Measurements from ENCODE around the gene TMEM44. TPM values are rescaled to one million over a fixed set of nuclear protein-coding genes. Genes with fewer than 3 reads are reported as not detected.

The TMEM44 gene
- total and polyA plus RNA-seq, 9 of the 15 experiments (the other 6 are each of a cell fraction or from before 2014, with no cell fraction given): 0.53 to 18.1 (median 11.3) TPM

DNA sequence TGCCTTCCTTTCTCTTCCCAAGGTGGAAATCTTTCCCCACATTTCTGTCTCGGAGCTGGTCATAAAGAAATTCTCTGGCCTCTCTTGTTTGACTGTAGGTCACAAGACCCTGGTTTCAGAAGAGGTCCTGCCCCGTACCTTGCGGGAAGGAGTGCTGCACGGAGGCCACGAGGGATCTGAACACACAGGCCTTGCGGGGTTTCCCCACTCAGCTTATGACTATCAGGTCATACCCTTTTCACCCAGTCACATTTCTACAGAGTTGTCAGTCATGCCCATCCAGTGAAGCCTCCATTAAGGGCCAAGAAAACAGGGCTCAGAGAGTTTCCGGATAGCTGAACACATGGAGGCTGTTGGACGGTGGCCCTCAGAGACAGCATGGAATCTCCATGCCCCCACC lies 91.7 kb downstream of the TMEM44 start:
- Histone ChIP-seq H3K27ac (ENCODE audit: extremely low read depth, low read depth, low read length) (no peak overlapping the region), H3K4me3 (no peak overlapping the region), H3K9me1 (ENCODE audit: control insufficient read depth, insufficient read depth, low read length) (no peaks in the 10 kb centered on the region), H4K20me1 (replicated peaks; ENCODE audit: control insufficient read depth, insufficient read depth, low read length) (no peaks in the 10 kb centered on the region), H3K79me2 (ENCODE audit: control insufficient read depth, insufficient read depth, low read length) (no peaks in the 10 kb centered on the region), H3K9me3 (replicated peaks; ENCODE audit: control insufficient read depth, insufficient read depth, low read depth, low read length) (no peaks in the 10 kb centered on the region), H3K4me2 (ENCODE audit: insufficient read depth, low read length) (no peak overlapping the region), H2AFZ (ENCODE audit: low read depth, low read length) (no peak overlapping the region), H3K4me1 (replicated peaks in 1 of 2; ENCODE audit: control insufficient read depth in 2 of 2, insufficient read depth in 2 of 2, low read length in 2 of 2) (no peaks in the 10 kb centered on the region; a peak in 2 of 5 replicates), H3K27me3 (ENCODE audit: control insufficient read depth in 2 of 2, insufficient read depth in 2 of 2, low read length in 2 of 2) (no peaks in the 10 kb centered on the region), H3K9ac (ENCODE audit: insufficient read depth in 1 of 2, low read depth in 2 of 2, low read length in 2 of 2) (peak overlapping the region in 1 of 2 experiments; percentile 12; a peak in 1 of 4 replicates), H3K36me3 (ENCODE audit: control insufficient read depth, insufficient read depth, low read length) (no peaks in the 10 kb centered on the region)
- intact Hi-C loops (cut with micrococcal nuclease) (no loop called here), in situ Hi-C loops (cut with MboI) (no loop called here)
- 81% methylated on average over 8 of the region's 8 CpGs for WGBS (ENCODE audit: insufficient coverage, low coverage, missing lambda C conversion rate)
- POLR2A ChIA-PET: interaction anchor here (0.7 kb wide), 1 partner anchor 141 kb away, joined by 3 read pairs; no protein-coding TSS in a partner anchor
- FAIRE-seq (no peak), DNase-seq (ENCODE audit: extremely low read depth in 1 of 4, low spot score in 3 of 4) (no peak), ATAC-seq (no peak)
- no peak for TF ChIP-seq DACH1 (IDR thresholded peaks at IDR 0.05; ENCODE audit: partially characterized antibody)
- no peak for TF ChIP-seq MTA2 (IDR thresholded peaks at IDR 0.05; ENCODE audit: low read depth)
- TF ChIP-seq POLR2G (IDR thresholded peaks at IDR 0.05; ENCODE audit: low read depth, low read length): no peak
- no peak for TF ChIP-seq ZNF41 (CRISPR knock-in tag; conservative IDR thresholded peaks at IDR 0.05)
- no peak for TF ChIP-seq POLR2B (IDR thresholded peaks at IDR 0.05; ENCODE audit: low read depth, partially characterized antibody)
- TF ChIP-seq CREB1 (IDR thresholded peaks at IDR 0.05): no peak
- no peak for TF ChIP-seq CREB1 (CRISPR knock-in tag; IDR thresholded peaks at IDR 0.05)
- TF ChIP-seq RFX7 (CRISPR knock-in tag; IDR thresholded peaks at IDR 0.05): no peak
- TF ChIP-seq RNF2 (IDR thresholded peaks at IDR 0.05): no peak
- TF ChIP-seq CBX3 (IDR thresholded peaks at IDR 0.05; ENCODE audit: borderline replicate concordance in 1 of 2, low read length in 2 of 2): no peak
- TF ChIP-seq ZNF174 (CRISPR knock-in tag; IDR thresholded peaks at IDR 0.05): no peak
- no peak for TF ChIP-seq ZFP1 (CRISPR knock-in tag; IDR thresholded peaks at IDR 0.05)
- TF ChIP-seq ZEB2 (IDR thresholded peaks at IDR 0.05): no peak
- no peak for TF ChIP-seq HDAC8 (tag; IDR thresholded peaks at IDR 0.05)
- no peak for TF ChIP-seq CBX1 (IDR thresholded peaks at IDR 0.05; ENCODE audit: low read depth)
- TF ChIP-seq, protein P1, sequence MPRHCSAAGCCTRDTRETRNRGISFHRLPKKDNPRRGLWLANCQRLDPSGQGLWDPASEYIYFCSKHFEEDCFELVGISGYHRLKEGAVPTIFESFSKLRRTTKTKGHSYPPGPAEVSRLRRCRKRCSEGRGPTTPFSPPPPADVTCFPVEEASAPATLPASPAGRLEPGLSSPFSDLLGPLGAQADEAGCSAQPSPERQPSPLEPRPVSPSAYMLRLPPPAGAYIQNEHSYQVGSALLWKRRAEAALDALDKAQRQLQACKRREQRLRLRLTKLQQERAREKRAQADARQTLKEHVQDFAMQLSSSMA (CRISPR knock-in tag; IDR thresholded peaks at IDR 0.05): no peak
- TF ChIP-seq, protein P2, sequence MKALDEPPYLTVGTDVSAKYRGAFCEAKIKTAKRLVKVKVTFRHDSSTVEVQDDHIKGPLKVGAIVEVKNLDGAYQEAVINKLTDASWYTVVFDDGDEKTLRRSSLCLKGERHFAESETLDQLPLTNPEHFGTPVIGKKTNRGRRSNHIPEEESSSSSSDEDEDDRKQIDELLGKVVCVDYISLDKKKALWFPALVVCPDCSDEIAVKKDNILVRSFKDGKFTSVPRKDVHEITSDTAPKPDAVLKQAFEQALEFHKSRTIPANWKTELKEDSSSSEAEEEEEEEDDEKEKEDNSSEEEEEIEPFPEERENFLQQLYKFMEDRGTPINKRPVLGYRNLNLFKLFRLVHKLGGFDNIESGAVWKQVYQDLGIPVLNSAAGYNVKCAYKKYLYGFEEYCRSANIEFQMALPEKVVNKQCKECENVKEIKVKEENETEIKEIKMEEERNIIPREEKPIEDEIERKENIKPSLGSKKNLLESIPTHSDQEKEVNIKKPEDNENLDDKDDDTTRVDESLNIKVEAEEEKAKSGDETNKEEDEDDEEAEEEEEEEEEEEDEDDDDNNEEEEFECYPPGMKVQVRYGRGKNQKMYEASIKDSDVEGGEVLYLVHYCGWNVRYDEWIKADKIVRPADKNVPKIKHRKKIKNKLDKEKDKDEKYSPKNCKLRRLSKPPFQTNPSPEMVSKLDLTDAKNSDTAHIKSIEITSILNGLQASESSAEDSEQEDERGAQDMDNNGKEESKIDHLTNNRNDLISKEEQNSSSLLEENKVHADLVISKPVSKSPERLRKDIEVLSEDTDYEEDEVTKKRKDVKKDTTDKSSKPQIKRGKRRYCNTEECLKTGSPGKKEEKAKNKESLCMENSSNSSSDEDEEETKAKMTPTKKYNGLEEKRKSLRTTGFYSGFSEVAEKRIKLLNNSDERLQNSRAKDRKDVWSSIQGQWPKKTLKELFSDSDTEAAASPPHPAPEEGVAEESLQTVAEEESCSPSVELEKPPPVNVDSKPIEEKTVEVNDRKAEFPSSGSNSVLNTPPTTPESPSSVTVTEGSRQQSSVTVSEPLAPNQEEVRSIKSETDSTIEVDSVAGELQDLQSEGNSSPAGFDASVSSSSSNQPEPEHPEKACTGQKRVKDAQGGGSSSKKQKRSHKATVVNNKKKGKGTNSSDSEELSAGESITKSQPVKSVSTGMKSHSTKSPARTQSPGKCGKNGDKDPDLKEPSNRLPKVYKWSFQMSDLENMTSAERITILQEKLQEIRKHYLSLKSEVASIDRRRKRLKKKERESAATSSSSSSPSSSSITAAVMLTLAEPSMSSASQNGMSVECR (CRISPR knock-in tag; IDR thresholded peaks at IDR 0.05): no peak
- no peak for TF ChIP-seq MXI1 (IDR thresholded peaks at IDR 0.05; ENCODE audit: low read depth, low read length)
- TF ChIP-seq PYGO2 (tag; IDR thresholded peaks at IDR 0.05): no peak
- BruUV-seq (replicated peaks): no TSS peak
- CTCF ChIA-PET (ENCODE audit: low intra/inter-chr PET ratio): no interaction called here
